PC-9 (cell line): ENCODE data around the gene SORBS1. TPM values are rescaled to one million over a fixed set of nuclear protein-coding genes. Genes with fewer than 3 reads are reported as not detected.

Experiments used
- BruUV-seq: library from RNA; stranded (reverse); fragments of 400-500 nt; replicated peaks from 2 replicates; lab custom pipeline; 2021; lab: Mats Ljungman, UMichigan
- CTCF ChIA-PET: fragments of 300-600 bp; sonication (Branson Sonifier 250); formaldehyde crosslinking; loops from one replicate; lab custom pipeline; 2022; ENCODE audit warnings: antibody characterized with exemption; lab: Charles Lee
- POLR2A ChIA-PET: fragments of 300-600 bp; sonication (Branson Sonifier 250); formaldehyde crosslinking; loops from one replicate; lab custom pipeline; 2022; ENCODE audit warnings: antibody characterized with exemption; ENCODE audit not compliant: unreplicated experiment; lab: Charles Lee
- DNase-seq, 2 experiments: peaks; one replicate each; pipeline versions ENCODE4 v3.0.0 to v3.0.0-alpha.2; 2015 to 2022; ENCODE audit warnings: mixed read lengths in 1 of 2
- H2AFZ ChIP-seq: fragments of 200-600 bp; sonication (generic); 2 replicates; pipeline ENCODE4 v1.8.1; 2017; ENCODE audit warnings: antibody characterized with exemption
- H3F3A ChIP-seq: fragments of 200-600 bp; sonication (generic); 2 replicates; pipeline ENCODE4 v1.8.1; 2017; ENCODE audit warnings: antibody characterized with exemption, mild to moderate bottlenecking, low read depth; ENCODE audit not compliant: insufficient read depth
- H3K27ac ChIP-seq: fragments of 200-600 bp; sonication (generic); 2 replicates; pipeline ENCODE4 v1.6.1; 2016; ENCODE audit warnings: mixed run types
- H3K27me3 ChIP-seq: fragments of 200-600 bp; sonication (generic); 2 replicates; pipeline ENCODE4 v1.6.1; 2016; ENCODE audit warnings: low read depth, mixed run types; ENCODE audit not compliant: insufficient read depth
- H3K36me3 ChIP-seq: fragments of 200-600 bp; sonication (generic); 2 replicates; pipeline ENCODE4 v1.6.1; 2016; ENCODE audit warnings: low read depth, mixed run types
- H3K4me1 ChIP-seq: fragments of 200-600 bp; sonication (generic); replicated peaks from 2 replicates; pipeline ENCODE4 v1.6.1; 2016; ENCODE audit warnings: mixed run types; ENCODE audit not compliant: insufficient read depth
- H3K4me2 ChIP-seq: fragments of 200-600 bp; sonication (generic); 2 replicates; pipeline ENCODE4 v1.6.1; 2017; ENCODE audit warnings: mixed run types
- H3K4me3 ChIP-seq: fragments of 200-600 bp; sonication (generic); 2 replicates; pipeline ENCODE4 v1.6.1; 2016; ENCODE audit warnings: mixed run types
- H3K79me2 ChIP-seq: fragments of 200-600 bp; sonication (generic); 2 replicates; pipeline ENCODE4 v1.6.1; 2017; ENCODE audit warnings: low read depth, mixed run types
- H3K9me2 ChIP-seq: fragments of 200-600 bp; sonication (generic); 2 replicates; pipeline ENCODE4 v1.8.1; 2017; ENCODE audit warnings: mild to moderate bottlenecking; ENCODE audit not compliant: insufficient read depth
- H3K9me3 ChIP-seq: fragments of 200-600 bp; sonication (generic); 2 replicates; pipeline ENCODE4 v1.8.1; 2016; ENCODE audit warnings: low read depth; ENCODE audit not compliant: insufficient read depth
- H4K20me1 ChIP-seq: fragments of 200-600 bp; sonication (generic); 2 replicates; pipeline ENCODE4 v1.8.1; 2017; ENCODE audit not compliant: insufficient read depth
- CTCF ChIP-seq: fragments of 200-600 bp; sonication (generic); conservative IDR thresholded peaks from 2 replicates; pipeline ENCODE4 v1.6.1; 2017; ENCODE audit warnings: mixed run types, antibody characterized with exemption, mild to moderate bottlenecking, moderate library complexity
- EZH2 ChIP-seq: fragments of 200-600 bp; sonication (generic); IDR thresholded peaks from 2 replicates; pipeline ENCODE4 v1.8.0; 2017; ENCODE audit warnings: antibody characterized with exemption, low read depth
- intact Hi-C: fragments of 100-400 bp; cut with micrococcal nuclease; formaldehyde crosslinking; loops from one replicate; pipeline ENCODE4 v1.10.0; 2022; ENCODE audit not compliant: unreplicated experiment
- total RNA-seq: library from RNA; stranded (reverse); gene quantifications from 2 replicates; pipeline ENCODE4 v1.2.3, GENCODE V29; 2021

SORBS1 gene
- total RNA-seq, 1 experiment from 2014 or later: 5.0 TPM

GRCh38 chr10:95605163-95605562 is 44.0 kb upstream of the SORBS1 start:
- ChIA-PET CTCF (no interaction called here), POLR2A (interaction anchor here (0.6 kb wide), 1 partner anchor 199 kb away, joined by 7 read pairs; no protein-coding TSS in a partner anchor)
- no peaks in the 10 kb centered on the region for H3K9me2 ChIP-seq
- H3K27ac ChIP-seq: no peak overlapping the region
- H2AFZ ChIP-seq: no peak overlapping the region
- no peaks in the 10 kb centered on the region for H3K79me2 ChIP-seq
- no TSS peak for BruUV-seq
- no peaks in the 10 kb centered on the region for H3K4me1 ChIP-seq
- intact Hi-C loops: loop anchor here (10.0 kb wide), 1 partner anchor 400 kb away; no protein-coding TSS in a partner anchor
- TF ChIP-seq EZH2 (no peak), CTCF (no peak)
- no peaks in the 10 kb centered on the region; the same call in 1 of the 2 replicates for H3K36me3 ChIP-seq
- H3K4me2 ChIP-seq: no peak overlapping the region
- DNase-seq: no peak
- no peaks in the 10 kb centered on the region for H3K27me3 ChIP-seq
- H3K9me3 ChIP-seq: no peaks in the 10 kb centered on the region
- H3F3A ChIP-seq: no peaks in the 10 kb centered on the region
- no peaks in the 10 kb centered on the region for H4K20me1 ChIP-seq
- H3K4me3 ChIP-seq: no peak overlapping the region

- Histone ChIP-seq H3K4me3 (no peak overlapping the region), H4K20me1 (no peaks in the 10 kb centered on the region), H3K9me3 (no peaks in the 10 kb centered on the region), H3K27ac (no peak overlapping the region), H2AFZ (no peak overlapping the region), H3K36me3 (no peaks in the 10 kb centered on the region), H3K79me2 (no peaks in the 10 kb centered on the region), H3K4me2 (no peak overlapping the region), H3K27me3 (no peaks in the 10 kb centered on the region), H3K9me2 (no peaks in the 10 kb centered on the region), H3F3A (no peaks in the 10 kb centered on the region), H3K4me1 (no peaks in the 10 kb centered on the region)
- no TSS peak for BruUV-seq
- POLR2A ChIA-PET: no interaction called here
- CTCF ChIA-PET: no interaction called here
- no peak for DNase-seq
- TF ChIP-seq EZH2: no peak
- no peak for TF ChIP-seq CTCF
- intact Hi-C loops: loop anchor here (10.0 kb wide), 1 partner anchor 400 kb away; no protein-coding TSS in a partner anchor
These were observed 43.5 kb upstream of the SORBS1 start for GRCh38 chr10:95604630-95605029.

- intact Hi-C loops: loop anchor here (10.0 kb wide), 1 partner anchor 398 kb away; no protein-coding TSS in a partner anchor
- no peaks in the 10 kb centered on the region for H3K36me3 ChIP-seq
- DNase-seq: no peak
- H3K9me3 ChIP-seq: no peaks in the 10 kb centered on the region
- no peaks in the 10 kb centered on the region for H3K79me2 ChIP-seq
- no peaks in the 10 kb centered on the region for H3K9me2 ChIP-seq
- H3F3A ChIP-seq: no peaks in the 10 kb centered on the region
- H3K27me3 ChIP-seq: no peaks in the 10 kb centered on the region
- TF ChIP-seq EZH2 (no peak), CTCF (no peak)
- H4K20me1 ChIP-seq: no peaks in the 10 kb centered on the region
- no peak overlapping the region for H2AFZ ChIP-seq
- no peak overlapping the region for H3K27ac ChIP-seq
- CTCF ChIA-PET: interaction anchor here (1.4 to 3.5 kb wide), 2 partner anchors 171 to 228 kb away, joined by 5 to 17 read pairs; no protein-coding TSS in a partner anchor
- BruUV-seq: no TSS peak
- no peaks in the 10 kb centered on the region for H3K4me1 ChIP-seq
- no peak overlapping the region for H3K4me2 ChIP-seq
- POLR2A ChIA-PET: no interaction called here
- no peak overlapping the region for H3K4me3 ChIP-seq
These were observed 41.2 kb upstream of the SORBS1 start for GRCh38 chr10:95602382-95602781.
